T-helper 1 cell treated with Interleukin-12 subunit alpha and Interleukin-12 subunit beta and Interleukin-4 antibody, amounts not matched to agents 30 μg/mL and 1 μg/mL, for 36 hours (primary cell): ENCODE data around the gene OR11H7.
"Not testable (repeated sequence)": the region's sequence is repeated elsewhere in the genome, so short reads cannot be mapped to it uniquely, and the experiment has no call there.

Experiments used
- H3K27ac Mint-ChIP-seq: one replicate; pipeline ENCODE4 v1.8.0; 2021; ENCODE audit warnings: mild to moderate bottlenecking, mixed read lengths
- H3K27me3 Mint-ChIP-seq: one replicate; pipeline ENCODE4 v1.8.0; 2021; ENCODE audit warnings: low read depth, mixed read lengths
- H3K36me3 Mint-ChIP-seq: one replicate; pipeline ENCODE4 v1.8.0; 2021; ENCODE audit warnings: low read depth, mixed read lengths
- H3K4me1 Mint-ChIP-seq: one replicate; pipeline ENCODE4 v1.8.0; 2021; ENCODE audit warnings: low read depth, mixed read lengths
- H3K4me3 Mint-ChIP-seq: one replicate; pipeline ENCODE4 v1.8.0; 2021; ENCODE audit warnings: mild to moderate bottlenecking, moderate library complexity, mixed read lengths
- H3K9me3 Mint-ChIP-seq: one replicate; pipeline ENCODE4 v1.8.0; 2021; ENCODE audit warnings: mixed read lengths

OR11H7 gene

GRCh38 chr14:20219033-20219432 lies 9.7 kb upstream of the OR11H7 start:
- no peak overlapping the region for H3K27ac Mint-ChIP-seq
- no peaks in the 10 kb centered on the region for H3K36me3 Mint-ChIP-seq
- no peak overlapping the region for H3K4me3 Mint-ChIP-seq
- H3K9me3 Mint-ChIP-seq: no peaks in the 10 kb centered on the region
- no peaks in the 10 kb centered on the region for H3K27me3 Mint-ChIP-seq
- no peaks in the 10 kb centered on the region for H3K4me1 Mint-ChIP-seq

DNA sequence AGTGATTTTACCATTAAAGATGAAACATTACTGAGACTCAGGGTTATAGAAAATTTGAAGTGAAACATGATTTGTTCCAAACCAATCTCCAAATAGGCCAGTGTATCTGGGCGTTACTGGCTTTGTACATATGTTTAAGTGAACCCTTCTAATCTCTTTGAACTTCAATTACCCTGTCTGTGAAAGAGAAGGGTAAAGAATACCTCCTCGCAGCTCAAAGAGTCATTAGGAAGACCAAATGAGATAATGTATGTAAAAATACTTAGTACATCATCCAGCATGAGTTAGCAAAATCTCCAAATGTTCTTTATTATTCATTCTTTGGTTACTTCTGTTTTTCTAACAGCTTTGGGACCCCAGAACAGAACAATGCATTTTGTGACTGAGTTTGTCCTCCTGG lies 5.4 kb upstream of the OR11H7 start, which contains the start of gene OR11H6:
TSS of gene OR11H6 (plus strand) at position 301 of the 400 bp plus-strand sequence. CDS start at position 301, 0 bp downstream.
- Mint-ChIP-seq H3K9me3 (no peaks in the 10 kb centered on the region), H3K27me3 (no peaks in the 10 kb centered on the region), H3K36me3 (no peaks in the 10 kb centered on the region), H3K4me3 (no peak within 1 kb of the TSS), H3K27ac (no peak within 1 kb of the TSS), H3K4me1 (no peaks in the 10 kb centered on the region)

DNA sequence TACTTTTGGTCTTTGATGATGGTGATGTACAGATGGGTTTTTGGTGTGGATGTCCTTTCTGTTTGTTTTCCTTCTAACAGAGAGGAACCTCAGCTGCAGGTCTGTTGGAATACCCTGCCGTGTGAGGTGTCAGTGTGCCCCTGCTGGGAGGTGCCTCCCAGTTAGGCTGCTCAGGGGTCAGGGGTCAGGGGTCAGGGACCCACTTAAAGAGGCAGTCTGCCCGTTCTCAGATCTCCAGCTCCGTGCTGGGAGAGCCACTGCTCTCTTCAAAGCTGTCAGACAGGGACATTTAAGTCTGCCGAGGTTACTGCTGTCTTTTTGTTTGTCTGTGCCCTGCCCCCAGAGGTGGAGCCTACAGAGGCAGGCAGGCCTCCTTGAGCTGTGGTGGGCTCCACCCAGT lies 6.6 kb downstream of the OR11H7 start:
- not testable (repeated sequence) for H3K4me3 Mint-ChIP-seq, H3K27me3 Mint-ChIP-seq, H3K36me3 Mint-ChIP-seq, H3K9me3 Mint-ChIP-seq, H3K27ac Mint-ChIP-seq, H3K4me1 Mint-ChIP-seq

- H3K4me1 Mint-ChIP-seq: no peaks in the 10 kb centered on the region
- H3K4me3 Mint-ChIP-seq: no peak overlapping the region
- no peaks in the 10 kb centered on the region for H3K36me3 Mint-ChIP-seq
- H3K9me3 Mint-ChIP-seq: peaks cover 5% of the 10 kb centered on the region
- H3K27ac Mint-ChIP-seq: no peak overlapping the region
- no peaks in the 10 kb centered on the region for H3K27me3 Mint-ChIP-seq
Measured at GRCh38 chr14:20247646-20248246, 19.0 kb downstream of the OR11H7 start.

DNA sequence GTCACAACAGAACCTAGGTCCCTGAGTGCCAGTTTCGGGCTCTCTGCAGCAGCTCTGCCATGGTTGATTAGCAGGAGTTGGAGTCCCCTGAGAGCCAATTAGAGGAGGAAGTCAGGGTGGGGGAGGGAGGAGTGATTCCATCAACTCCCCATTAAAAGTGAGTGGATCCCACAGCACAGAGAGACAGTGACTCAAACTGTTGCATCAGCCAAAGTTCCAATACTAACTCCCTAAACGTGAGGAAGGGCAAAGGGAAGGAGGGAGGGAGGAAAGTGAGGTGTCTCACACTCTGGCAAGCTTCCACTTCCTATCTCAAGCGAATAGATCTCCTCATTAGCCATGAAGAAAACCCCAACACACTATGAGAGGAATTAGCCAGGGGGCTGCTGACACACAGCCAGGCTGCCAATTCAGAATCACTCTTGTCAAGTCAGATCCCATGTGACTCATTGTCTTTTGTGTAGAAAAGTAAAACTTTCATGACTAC lies 33.9 kb downstream of the OR11H7 start:
- Mint-ChIP-seq H3K27me3 (no peaks in the 10 kb centered on the region), H3K4me1 (no peaks in the 10 kb centered on the region), H3K9me3 (no peaks in the 10 kb centered on the region), H3K36me3 (no peaks in the 10 kb centered on the region), H3K27ac (no peak overlapping the region), H3K4me3 (no peak overlapping the region)

- H3K9me3 Mint-ChIP-seq, H3K27me3 Mint-ChIP-seq, H3K4me3 Mint-ChIP-seq, H3K36me3 Mint-ChIP-seq, H3K27ac Mint-ChIP-seq, H3K4me1 Mint-ChIP-seq: not testable (repeated sequence)
Measured at GRCh38 chr14:20264361-20264760, 35.6 kb downstream of the OR11H7 start.

GRCh38 chr14:20274062-20274461 lies 45.3 kb downstream of the OR11H7 start:
- H3K27ac Mint-ChIP-seq: no peak overlapping the region
- peaks cover 49% of the 10 kb centered on the region for H3K9me3 Mint-ChIP-seq
- H3K4me3 Mint-ChIP-seq: no peak overlapping the region
- peaks cover 3% of the 10 kb centered on the region for H3K4me1 Mint-ChIP-seq
- H3K27me3 Mint-ChIP-seq: no peaks in the 10 kb centered on the region
- H3K36me3 Mint-ChIP-seq: peaks cover 13% of the 10 kb centered on the region

- Mint-ChIP-seq H3K27me3 (no peaks in the 10 kb centered on the region), H3K9me3 (peaks cover 45% of the 10 kb centered on the region), H3K36me3 (peaks cover 25% of the 10 kb centered on the region), H3K4me3 (no peak overlapping the region), H3K4me1 (peaks cover 7% of the 10 kb centered on the region), H3K27ac (no peak overlapping the region)
Measured at GRCh38 chr14:20277409-20277808, 48.6 kb downstream of the OR11H7 start.

DNA sequence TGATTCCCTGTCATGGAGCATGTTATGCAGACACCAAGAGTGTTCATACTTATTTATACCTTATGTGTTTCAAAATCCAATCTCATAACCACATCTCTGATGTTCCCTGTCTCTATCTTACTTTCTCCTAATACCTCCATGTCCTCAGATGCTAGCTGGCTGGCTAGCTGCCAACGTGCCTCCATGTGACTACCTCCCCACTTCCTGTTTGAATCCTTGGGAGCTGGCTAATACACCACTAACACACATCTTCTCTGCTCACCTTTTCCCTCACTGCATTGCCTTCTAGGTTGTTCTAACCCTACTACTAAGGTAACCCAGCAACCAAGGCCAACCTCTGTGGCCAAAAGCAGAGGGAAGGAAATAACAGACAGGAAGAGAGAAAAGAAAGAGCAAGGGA lies 49.6 kb downstream of the OR11H7 start:
- Mint-ChIP-seq H3K4me1 (peaks cover 7% of the 10 kb centered on the region), H3K4me3 (no peak overlapping the region), H3K27ac (no peak overlapping the region), H3K36me3 (peaks cover 33% of the 10 kb centered on the region), H3K9me3 (peaks cover 40% of the 10 kb centered on the region), H3K27me3 (no peaks in the 10 kb centered on the region)

GRCh38 chr14:20280265-20280664 lies 51.5 kb downstream of the OR11H7 start:
- H3K9me3 Mint-ChIP-seq: peaks cover 23% of the 10 kb centered on the region
- H3K27ac Mint-ChIP-seq, H3K27me3 Mint-ChIP-seq, H3K4me1 Mint-ChIP-seq, H3K4me3 Mint-ChIP-seq: not testable (repeated sequence)
- peaks cover 38% of the 10 kb centered on the region for H3K36me3 Mint-ChIP-seq
